ENCODE data around the gene KRT80.

DNA sequence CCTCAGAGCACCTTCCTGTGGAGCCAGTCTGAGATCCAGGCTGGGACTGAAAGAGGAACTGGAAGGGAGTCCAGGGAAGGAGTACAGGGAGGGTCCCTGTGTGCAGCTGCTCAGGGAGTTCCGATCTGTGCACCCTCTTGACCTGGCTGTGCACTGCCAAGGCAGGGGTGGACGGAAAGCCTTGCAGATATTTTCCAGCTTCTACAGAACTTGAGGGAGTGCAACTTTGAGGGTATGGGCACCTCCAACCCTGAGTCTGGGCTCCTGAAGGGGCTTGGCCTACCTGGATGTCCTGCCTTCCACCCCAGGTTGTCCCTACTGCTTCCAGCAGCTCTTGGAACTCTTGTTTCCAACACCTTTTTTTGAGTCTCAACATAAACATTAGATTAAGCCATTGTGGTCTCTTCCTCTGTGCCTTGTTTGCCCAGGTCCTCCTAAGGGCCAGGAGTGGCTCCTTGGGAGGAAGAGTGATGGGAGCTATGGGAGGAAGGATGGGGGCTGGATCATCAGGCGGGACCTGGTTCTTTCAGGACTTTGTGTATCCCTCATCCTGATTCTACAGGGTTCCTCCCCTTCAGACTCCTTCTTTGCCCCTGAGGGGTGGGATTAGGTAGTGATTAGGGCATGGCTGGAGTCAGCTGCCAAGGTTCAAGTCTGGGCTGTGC, 44.7 kb upstream of the KRT80 start:
- TF ChIP-seq, protein P1, sequence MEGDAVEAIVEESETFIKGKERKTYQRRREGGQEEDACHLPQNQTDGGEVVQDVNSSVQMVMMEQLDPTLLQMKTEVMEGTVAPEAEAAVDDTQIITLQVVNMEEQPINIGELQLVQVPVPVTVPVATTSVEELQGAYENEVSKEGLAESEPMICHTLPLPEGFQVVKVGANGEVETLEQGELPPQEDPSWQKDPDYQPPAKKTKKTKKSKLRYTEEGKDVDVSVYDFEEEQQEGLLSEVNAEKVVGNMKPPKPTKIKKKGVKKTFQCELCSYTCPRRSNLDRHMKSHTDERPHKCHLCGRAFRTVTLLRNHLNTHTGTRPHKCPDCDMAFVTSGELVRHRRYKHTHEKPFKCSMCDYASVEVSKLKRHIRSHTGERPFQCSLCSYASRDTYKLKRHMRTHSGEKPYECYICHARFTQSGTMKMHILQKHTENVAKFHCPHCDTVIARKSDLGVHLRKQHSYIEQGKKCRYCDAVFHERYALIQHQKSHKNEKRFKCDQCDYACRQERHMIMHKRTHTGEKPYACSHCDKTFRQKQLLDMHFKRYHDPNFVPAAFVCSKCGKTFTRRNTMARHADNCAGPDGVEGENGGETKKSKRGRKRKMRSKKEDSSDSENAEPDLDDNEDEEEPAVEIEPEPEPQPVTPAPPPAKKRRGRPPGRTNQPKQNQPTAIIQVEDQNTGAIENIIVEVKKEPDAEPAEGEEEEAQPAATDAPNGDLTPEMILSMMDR (IDR thresholded peaks at IDR 0.05 in 8 of 11, conservative IDR thresholded peaks at IDR 0.05 in 3 of 11) = no peak
- TF ChIP-seq POLR2A (IDR thresholded peaks at IDR 0.05) = no peak
- no peak for TF ChIP-seq POLR2AphosphoS5 (IDR thresholded peaks at IDR 0.05)

All from spleen (tissue), 7 donors.